ENCODE measurements around the gene TRPM3. TPM values are rescaled to one million over a fixed set of nuclear protein-coding genes. Genes with fewer than 3 reads are reported as not detected.
A peak's percentile ranks its signal among the peaks of the same experiment; 100 is the strongest.

Gene TRPM3
- total RNA-seq, 1 donor from 2014 or later: not detected

GRCh38 chr9:70499621-70500020, 621.8 kb downstream of the TRPM3 start:
- no peaks in the 10 kb centered on the region for H3K36me3 Mint-ChIP-seq (ENCODE audit: low read depth)
- H3K4me3 Mint-ChIP-seq: no peak overlapping the region
- peaks cover 6% of the 10 kb centered on the region for H3K4me1 Mint-ChIP-seq
- intact Hi-C loops (cut with micrococcal nuclease): no loop called here
- POLR2A ChIA-PET: no interaction called here
- no peaks in the 10 kb centered on the region for H3K27me3 Mint-ChIP-seq
- no peak for ATAC-seq (ENCODE audit: low read depth)
- H3K9me3 Mint-ChIP-seq: no peaks in the 10 kb centered on the region
- no peak for TF ChIP-seq CTCF (IDR thresholded peaks at IDR 0.05)
- no peak overlapping the region for H3K27ac Mint-ChIP-seq
- CTCF ChIA-PET: no interaction called here
- DNase-seq: no peak

GRCh38 chr9:70498866-70499265, 622.6 kb downstream of the TRPM3 start:
- ATAC-seq (ENCODE audit: low read depth): no peak
- no peaks in the 10 kb centered on the region for H3K27me3 Mint-ChIP-seq
- DNase-seq: no peak
- no peaks in the 10 kb centered on the region for H3K36me3 Mint-ChIP-seq (ENCODE audit: low read depth)
- peaks cover 13% of the 10 kb centered on the region for H3K4me1 Mint-ChIP-seq
- H3K4me3 Mint-ChIP-seq: no peak overlapping the region
- ChIA-PET CTCF (no interaction called here), POLR2A (no interaction called here)
- TF ChIP-seq CTCF (IDR thresholded peaks at IDR 0.05): no peak
- intact Hi-C loops (cut with micrococcal nuclease): no loop called here
- H3K27ac Mint-ChIP-seq: no peak overlapping the region
- H3K9me3 Mint-ChIP-seq: no peaks in the 10 kb centered on the region

GRCh38 chr9:70496244-70496643, 625.2 kb downstream of the TRPM3 start:
- TF ChIP-seq CTCF (IDR thresholded peaks at IDR 0.05): no peak
- H3K4me1 Mint-ChIP-seq: peaks cover 23% of the 10 kb centered on the region
- H3K4me3 Mint-ChIP-seq: no peak overlapping the region
- H3K27me3 Mint-ChIP-seq: peaks cover 6% of the 10 kb centered on the region
- intact Hi-C loops (cut with micrococcal nuclease): no loop called here
- no peak for ATAC-seq (ENCODE audit: low read depth)
- H3K36me3 Mint-ChIP-seq (ENCODE audit: low read depth): no peaks in the 10 kb centered on the region
- no peak for DNase-seq
- H3K9me3 Mint-ChIP-seq: no peaks in the 10 kb centered on the region
- no peak overlapping the region for H3K27ac Mint-ChIP-seq
- CTCF ChIA-PET: interaction anchor here (1.7 kb wide), 1 partner anchor 11 kb away, joined by 7 read pairs; no protein-coding TSS in a partner anchor
- POLR2A ChIA-PET: interaction anchor here (0.6 kb wide), 1 partner anchor 123 kb away, joined by 5 read pairs; no protein-coding TSS in a partner anchor

GRCh38 chr9:70495514-70495913, 625.9 kb downstream of the TRPM3 start:
- Mint-ChIP-seq H3K4me1 (peaks cover 23% of the 10 kb centered on the region), H3K4me3 (no peak overlapping the region), H3K9me3 (no peaks in the 10 kb centered on the region), H3K27me3 (peaks cover 11% of the 10 kb centered on the region), H3K27ac (no peak overlapping the region), H3K36me3 (ENCODE audit: low read depth) (no peaks in the 10 kb centered on the region)
- ATAC-seq (ENCODE audit: low read depth) (no peak), DNase-seq (no peak)
- ChIA-PET CTCF (interaction anchor here (1.7 kb wide), 1 partner anchor 11 kb away, joined by 7 read pairs; no protein-coding TSS in a partner anchor), POLR2A (interaction anchor here (0.6 kb wide), 2 partner anchors 76 to 123 kb away, joined by 3 to 5 read pairs; no protein-coding TSS in a partner anchor)
- TF ChIP-seq CTCF (IDR thresholded peaks at IDR 0.05): no peak
- intact Hi-C loops (cut with micrococcal nuclease): no loop called here

GRCh38 chr9:70494221-70494620, 627.2 kb downstream of the TRPM3 start:
- TF ChIP-seq CTCF (IDR thresholded peaks at IDR 0.05): no peak
- DNase-seq (no peak), ATAC-seq (ENCODE audit: low read depth) (no peak)
- H3K4me1 Mint-ChIP-seq: peaks cover 23% of the 10 kb centered on the region
- CTCF ChIA-PET: no interaction called here
- H3K27me3 Mint-ChIP-seq: peaks cover 17% of the 10 kb centered on the region
- intact Hi-C loops (cut with micrococcal nuclease): no loop called here
- POLR2A ChIA-PET: no interaction called here
- H3K36me3 Mint-ChIP-seq (ENCODE audit: low read depth): no peaks in the 10 kb centered on the region
- peak overlapping the region; percentile 32 for H3K4me3 Mint-ChIP-seq
- H3K9me3 Mint-ChIP-seq: no peaks in the 10 kb centered on the region
- no peak overlapping the region for H3K27ac Mint-ChIP-seq

Measured in activated B cell treated with CpG ODN at 0.5 μM for 24 hours (primary cell).